ENCODE measurements around the gene RPS2. TPM values are rescaled to one million over a fixed set of nuclear protein-coding genes. Genes with fewer than 3 reads are reported as not detected.

The RPS2 gene
- total and polyA plus RNA-seq, 2 of the 8 experiments (the other 6 are each of a cell fraction or from before 2014, with no cell fraction given) = 4,042 to 16,783 TPM

- peaks cover 4 to 9% of the 10 kb centered on the region in 2 experiments for H4K20me1 ChIP-seq (replicated peaks in 1 of 2; ENCODE audit: control insufficient read depth in 1 of 2, insufficient read depth in 2 of 2, low read length in 2 of 2)
- H2BK120ac ChIP-seq (replicated peaks; ENCODE audit: low read depth, low read length) = no peak overlapping the region
- FAIRE-seq (no peak), DNase-seq (ENCODE audit: low read depth in 1 of 2, low spot score in 2 of 2) (no peak)
- no peak overlapping the region for H2BK12ac ChIP-seq (ENCODE audit: low read depth, low read length)
- no peak overlapping the region for H3K23ac ChIP-seq (ENCODE audit: insufficient read length)
- H2BK5ac ChIP-seq (ENCODE audit: low read depth, low read length) = no peak overlapping the region
- peaks cover 39 to 72% (median 61%) of the 10 kb centered on the region in 4 experiments for H3K27me3 ChIP-seq (replicated peaks in 1 of 4; ENCODE audit: control insufficient read depth in 3 of 4, extremely low read depth in 1 of 4, insufficient read depth in 3 of 4, low read length in 3 of 4)
- H2AK5ac ChIP-seq (ENCODE audit: low read depth, low read length) = no peak overlapping the region
- H3K79me1 ChIP-seq (ENCODE audit: low read depth, low read length) = no peaks in the 10 kb centered on the region
- H3K56ac ChIP-seq (replicated peaks; ENCODE audit: insufficient read length, low read depth, low read length) = no peak overlapping the region
- H3K9ac ChIP-seq (replicated peaks in 1 of 4; ENCODE audit: extremely low read depth in 1 of 4, low read depth in 3 of 4, low read length in 3 of 4) = no peak overlapping the region
- H3K36me3 ChIP-seq (ENCODE audit: control insufficient read depth in 2 of 4, insufficient read depth in 4 of 4, low read length in 3 of 4) = peaks cover 0 to 7% (median 0%) of the 10 kb centered on the region in 4 experiments; a peak in 1 of 8 replicates
- H2AFZ ChIP-seq (ENCODE audit: low read length) = no peak overlapping the region
- H3K4me1 ChIP-seq (replicated peaks in 1 of 4; ENCODE audit: control insufficient read depth in 3 of 4, insufficient read depth in 4 of 4, low read length in 3 of 4) = peaks cover 0 to 37% (median 23%) of the 10 kb centered on the region in 4 experiments; a peak in 6 of 7 replicates
- peak overlapping the region in 1 of 4 experiments; percentile 54; a peak in 2 of 8 replicates for H3K4me3 ChIP-seq (ENCODE audit: extremely low read depth in 1 of 4, insufficient read depth in 2 of 4, low read depth in 3 of 4, low read length in 4 of 4)
- no peaks in the 10 kb centered on the region for H3K79me2 ChIP-seq (ENCODE audit: control insufficient read depth in 1 of 2, insufficient read depth in 2 of 2, low read length in 2 of 2)
- no peak overlapping the region for H3K14ac ChIP-seq (ENCODE audit: insufficient read length)
- no peak overlapping the region for H3K4ac ChIP-seq (replicated peaks; ENCODE audit: insufficient read length, low read depth, low read length)
- WGBS, 2 experiments (ENCODE audit: extremely low coverage in 1 of 2, insufficient coverage in 1 of 2, insufficient read length in 1 of 2, insufficient replicate concordance in 2 of 2, low coverage in 1 of 2, low lambda C conversion rate in 2 of 2, missing lambda C conversion rate in 1 of 2) = 19% methylated on average over 2 of the region's 5 CpGs; no CpG with 5 or more reads in 1 of the 2 experiments
- H3K9me3 ChIP-seq (ENCODE audit: insufficient read depth in 2 of 2, low read depth in 1 of 2, low read length in 1 of 2) = no peaks in the 10 kb centered on the region
- H3K4me2 ChIP-seq (ENCODE audit: insufficient read depth in 1 of 2, low read depth in 2 of 2, low read length in 2 of 2) = peak overlapping the region; percentile 65 to 80
- H2BK15ac ChIP-seq (ENCODE audit: low read length) = no peak overlapping the region
- peak overlapping the region; percentile 44 for H4K91ac ChIP-seq (replicated peaks; ENCODE audit: insufficient read length, low read length)
- H4K8ac ChIP-seq (ENCODE audit: extremely low read depth, insufficient read depth, low read length) = no peak overlapping the region
- H3K23me2 ChIP-seq (ENCODE audit: low read depth, low read length) = peaks cover 9% of the 10 kb centered on the region; the same call in 1 of the 2 replicates
- H2BK20ac ChIP-seq (ENCODE audit: low read length) = no peak overlapping the region
- ChIA-PET POLR2A (ENCODE audit: partially characterized antibody) (interaction anchor here (0.5 to 2.8 kb wide), 6 partner anchors 9 to 51 kb away, joined by 3 to 15 read pairs (median 6); partner anchors contain the start of gene RPS2), CTCF (ENCODE audit: partially characterized antibody) (interaction anchor here (0.7 to 4.0 kb wide), 10 partner anchors 10 to 148 kb away, joined by 3 to 19 read pairs (median 3); no protein-coding TSS in a partner anchor)
- H3K18ac ChIP-seq (ENCODE audit: extremely low read depth, low read length) = no peak overlapping the region
- no peak overlapping the region for H4K5ac ChIP-seq (ENCODE audit: insufficient read length, low read depth, low read length)
- no peak overlapping the region for H3K27ac ChIP-seq (ENCODE audit: low read depth, low read length)
These were observed 48.0 kb downstream of the RPS2 start for GRCh38 chr16:1916640-1916990.

Data from H1 (cell line).